Immature natural killer cell (primary cell): ENCODE measurements around the gene TSHR. TPM values are rescaled to one million over a fixed set of nuclear protein-coding genes. Genes with fewer than 3 reads are reported as not detected.
"Not testable (repeated sequence)": the region's sequence is repeated elsewhere in the genome, so short reads cannot be mapped to it uniquely, and the experiment has no call there.

ENCODE experiments used
- DNase-seq, 3 donors: peaks; one replicate each; pipeline ENCODE4 v3.0.0; 2022; ENCODE audit warnings: mixed read lengths in 1 of 3
- H3K27ac Mint-ChIP-seq, 6 donors: one replicate each; pipeline ENCODE4 v1.8.0; 2020; ENCODE audit warnings: mixed read lengths in 6 of 6, mild to moderate bottlenecking in 5 of 6, inconsistent platforms in 4 of 6, moderate library complexity in 3 of 6
- H3K27me3 Mint-ChIP-seq, 3 donors: one replicate each; pipeline ENCODE4 v1.8.0; 2020 to 2021; ENCODE audit warnings: low read depth in 3 of 3, mild to moderate bottlenecking in 3 of 3, mixed read lengths in 3 of 3, moderate library complexity in 3 of 3, inconsistent platforms in 1 of 3
- H3K36me3 Mint-ChIP-seq, 3 donors: one replicate each; pipeline ENCODE4 v1.8.0; 2020; ENCODE audit warnings: mixed read lengths in 3 of 3, inconsistent platforms in 2 of 3, mild to moderate bottlenecking in 2 of 3
- H3K4me1 Mint-ChIP-seq, 2 donors: one replicate each; pipeline ENCODE4 v1.8.0; 2020; ENCODE audit warnings: inconsistent platforms in 2 of 2, mild to moderate bottlenecking in 2 of 2, mixed read lengths in 2 of 2, moderate library complexity in 1 of 2
- H3K4me3 Mint-ChIP-seq, 5 donors: one replicate each; pipeline ENCODE4 v1.8.0; 2020; ENCODE audit warnings: mild to moderate bottlenecking in 5 of 5, mixed read lengths in 5 of 5, inconsistent platforms in 3 of 5, moderate library complexity in 3 of 5
- H3K9me3 Mint-ChIP-seq, 6 donors: one replicate each; pipeline ENCODE4 v1.8.0; 2020; ENCODE audit warnings: mild to moderate bottlenecking in 6 of 6, mixed read lengths in 6 of 6, inconsistent platforms in 4 of 6, moderate library complexity in 3 of 6
- polyA plus RNA-seq, 3 donors: library from polyadenylated mRNA; unstranded; fragments of 300-500 nt; fragmentation: Illumina TruSeq; gene quantifications; one replicate each; pipeline ENCODE4 v1.2.3, GENCODE V29; 2021

Gene TSHR
- polyA plus RNA-seq, 3 donors from 2014 or later, result not detected

DNA sequence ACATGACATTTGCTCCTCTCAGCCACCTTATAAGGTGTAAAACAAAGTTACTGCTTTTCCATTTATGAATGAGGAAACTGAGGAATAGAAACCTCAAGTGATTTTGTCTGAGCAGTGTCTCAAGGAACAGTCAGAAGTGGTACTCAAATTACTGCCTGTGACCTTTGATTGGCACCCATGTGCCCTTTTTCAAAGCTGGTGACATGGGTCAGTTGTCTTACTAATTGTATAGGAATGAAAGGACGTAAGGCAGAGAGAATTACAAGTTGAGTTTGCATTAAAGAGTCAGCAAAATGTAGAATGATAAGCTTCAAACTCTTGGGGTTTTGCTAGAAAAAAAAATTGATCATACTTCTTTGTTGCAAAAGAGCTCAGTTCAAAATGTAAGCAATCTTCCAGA is 136.2 kb downstream of the TSHR start:
- no peak for DNase-seq
- H3K4me1 Mint-ChIP-seq, result no peaks in the 10 kb centered on the region
- H3K36me3 Mint-ChIP-seq, result peaks cover 0 to 7% (median 0%) of the 10 kb centered on the region in 3 donors
- H3K9me3 Mint-ChIP-seq, result peaks cover 0 to 2% (median 0%) of the 10 kb centered on the region in 6 donors
- H3K27ac Mint-ChIP-seq, result no peak overlapping the region
- peaks cover 0 to 2% (median 1%) of the 10 kb centered on the region in 3 donors for H3K27me3 Mint-ChIP-seq
- H3K4me3 Mint-ChIP-seq, result no peak overlapping the region

GRCh38 chr14:81093651-81094050 is 138.2 kb downstream of the TSHR start:
- DNase-seq, result no peak
- H3K27ac Mint-ChIP-seq, result no peak overlapping the region
- H3K36me3 Mint-ChIP-seq, result peaks cover 0 to 7% (median 0%) of the 10 kb centered on the region in 3 donors
- peaks cover 0 to 2% (median 2%) of the 10 kb centered on the region in 3 donors for H3K27me3 Mint-ChIP-seq
- H3K4me3 Mint-ChIP-seq, result no peak overlapping the region
- no peaks in the 10 kb centered on the region for H3K4me1 Mint-ChIP-seq
- H3K9me3 Mint-ChIP-seq, result peaks cover 0 to 2% (median 0%) of the 10 kb centered on the region in 6 donors

- Mint-ChIP-seq H3K27me3 (peaks cover 0 to 2% (median 2%) of the 10 kb centered on the region in 3 donors), H3K27ac (no peak overlapping the region), H3K4me3 (no peak overlapping the region), H3K4me1 (no peaks in the 10 kb centered on the region), H3K9me3 (peaks cover 0 to 2% (median 0%) of the 10 kb centered on the region in 6 donors), H3K36me3 (peaks cover 0 to 7% (median 0%) of the 10 kb centered on the region in 3 donors)
- DNase-seq, result no peak
Observed at GRCh38 chr14:81095539-81095938, 140.1 kb downstream of the TSHR start.

- DNase-seq, result no peak
- Mint-ChIP-seq H3K36me3 (peaks cover 0 to 7% (median 0%) of the 10 kb centered on the region in 3 donors), H3K4me1 (no peaks in the 10 kb centered on the region), H3K9me3 (peaks cover 0 to 2% (median 0%) of the 10 kb centered on the region in 6 donors), H3K27me3 (peaks cover 0 to 2% (median 2%) of the 10 kb centered on the region in 3 donors), H3K27ac (no peak overlapping the region), H3K4me3 (no peak overlapping the region)
Observed at GRCh38 chr14:81096656-81097055, 141.2 kb downstream of the TSHR start.

DNA sequence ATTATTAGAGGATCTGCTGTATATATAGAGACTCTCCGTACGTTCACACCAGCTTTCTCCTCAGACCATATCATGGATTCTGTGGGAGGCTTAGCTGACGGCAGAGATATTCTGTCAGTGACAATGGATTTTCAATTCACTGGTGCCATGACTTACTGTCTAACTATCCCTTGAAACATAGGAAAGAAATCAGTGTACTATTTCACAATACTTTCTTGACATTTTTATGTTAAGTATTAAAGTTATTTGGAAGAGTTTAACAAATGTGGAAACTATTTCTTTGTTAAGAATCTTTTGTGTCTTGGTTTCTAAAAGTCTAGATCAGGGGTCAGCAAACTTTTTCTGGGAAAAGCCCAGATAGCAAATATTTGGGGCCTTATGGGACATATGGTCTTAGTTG is 146.8 kb downstream of the TSHR start:
- Mint-ChIP-seq H3K4me1 (no peaks in the 10 kb centered on the region), H3K9me3 (no peaks in the 10 kb centered on the region)

DNA sequence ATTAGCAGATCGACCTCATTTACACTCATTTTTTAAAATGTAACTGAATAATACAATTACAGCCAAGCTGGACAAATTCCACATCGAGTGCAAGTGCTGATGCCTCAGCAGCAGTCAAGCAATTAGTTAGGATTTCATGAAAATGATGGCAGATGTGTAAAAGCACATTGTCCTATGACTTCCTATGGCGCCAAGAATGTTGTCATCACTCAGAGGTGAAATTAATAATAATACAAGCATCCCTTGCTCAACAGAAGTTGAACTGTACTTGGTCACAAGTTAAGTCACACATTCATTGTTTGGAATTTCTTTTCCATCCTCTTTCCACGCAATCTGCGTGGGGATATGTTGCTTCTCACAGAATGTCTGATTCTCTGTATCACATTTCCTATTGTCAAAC is 148.0 kb downstream of the TSHR start:
- H3K27ac Mint-ChIP-seq, result no peak overlapping the region
- no peak overlapping the region for H3K4me3 Mint-ChIP-seq
- H3K9me3 Mint-ChIP-seq, result no peaks in the 10 kb centered on the region
- H3K27me3 Mint-ChIP-seq, result peaks cover 0 to 4% (median 4%) of the 10 kb centered on the region in 3 donors
- DNase-seq, result no peak
- no peaks in the 10 kb centered on the region for H3K4me1 Mint-ChIP-seq
- H3K36me3 Mint-ChIP-seq, result no peaks in the 10 kb centered on the region

More for the DNA sequence above, 146.8 kb downstream of the TSHR start:
- Mint-ChIP-seq H3K36me3 (no peaks in the 10 kb centered on the region), H3K27me3 (peaks cover 0 to 4% (median 4%) of the 10 kb centered on the region in 3 donors), H3K27ac (no peak overlapping the region), H3K4me3 (no peak overlapping the region)
- no peak for DNase-seq

DNA sequence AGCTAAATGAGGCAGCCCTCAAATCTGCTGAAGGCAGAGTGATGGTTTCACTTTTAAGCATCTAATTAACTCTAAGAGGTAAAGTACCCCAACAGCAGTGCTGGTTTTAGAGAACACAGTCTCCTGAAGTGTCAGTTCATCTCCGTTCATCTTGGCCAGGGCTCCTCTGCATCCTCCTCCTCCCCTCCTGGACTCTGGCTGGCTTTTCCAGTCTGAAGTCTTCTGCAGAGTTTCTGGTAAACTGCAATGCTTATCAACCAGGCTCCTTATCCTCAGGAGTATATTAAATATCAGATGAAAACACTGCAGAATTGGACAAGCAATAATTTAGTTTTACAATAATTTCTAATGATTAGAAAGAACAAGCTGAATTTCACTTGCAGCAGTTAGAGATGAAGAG is 150.0 kb downstream of the TSHR start:
- Mint-ChIP-seq H3K4me1 (no peaks in the 10 kb centered on the region), H3K27me3 (peaks cover 0 to 4% (median 4%) of the 10 kb centered on the region in 3 donors), H3K4me3 (no peak overlapping the region), H3K27ac (no peak overlapping the region), H3K36me3 (no peaks in the 10 kb centered on the region), H3K9me3 (no peaks in the 10 kb centered on the region)
- DNase-seq, result no peak

DNA sequence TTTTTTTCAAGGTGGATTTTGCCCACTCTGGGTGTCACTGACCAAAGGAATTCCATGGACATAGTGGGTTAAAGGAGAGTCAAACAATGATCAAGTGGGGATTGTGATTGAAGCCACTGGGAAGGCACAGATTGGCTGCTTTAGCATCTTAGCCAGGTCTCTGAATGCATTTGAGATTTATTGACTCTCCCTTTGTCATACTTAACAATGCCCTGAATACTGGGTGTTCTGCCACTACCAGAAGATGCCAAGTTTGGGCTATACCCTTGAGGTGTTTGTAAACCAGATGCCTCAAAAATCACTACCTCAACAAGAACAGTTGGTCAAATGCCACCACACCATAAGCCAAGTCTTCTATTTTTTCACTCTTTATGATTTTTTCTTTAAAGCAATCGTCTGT is 150.5 kb downstream of the TSHR start:
- H3K27ac Mint-ChIP-seq, result no peak overlapping the region
- no peaks in the 10 kb centered on the region for H3K4me1 Mint-ChIP-seq
- H3K36me3 Mint-ChIP-seq, result no peaks in the 10 kb centered on the region
- H3K27me3 Mint-ChIP-seq, result peaks cover 0 to 4% (median 4%) of the 10 kb centered on the region in 3 donors
- DNase-seq, result no peak
- no peaks in the 10 kb centered on the region for H3K9me3 Mint-ChIP-seq
- H3K4me3 Mint-ChIP-seq, result no peak overlapping the region

DNA sequence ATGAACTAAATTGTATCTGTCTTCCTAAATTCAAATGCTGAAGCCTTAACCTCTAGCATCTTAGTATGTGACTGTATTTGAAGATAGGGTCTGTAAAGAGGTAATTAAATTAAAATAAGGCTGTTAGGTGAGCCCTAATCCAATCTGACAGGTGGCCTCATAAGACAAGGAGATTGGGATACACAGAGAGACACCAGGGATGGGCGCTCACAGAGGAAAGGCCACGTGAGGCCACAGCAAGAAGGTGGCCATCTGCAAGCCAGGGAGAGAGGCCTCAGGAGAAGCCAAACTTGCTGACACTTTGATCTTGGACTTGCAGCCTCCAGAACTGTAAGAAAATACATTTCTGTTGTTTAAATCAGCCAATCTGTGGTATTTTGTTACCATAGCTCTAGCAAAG is 154.8 kb downstream of the TSHR start:
- Mint-ChIP-seq H3K4me1 (no peaks in the 10 kb centered on the region), H3K4me3 (no peak overlapping the region), H3K36me3 (no peaks in the 10 kb centered on the region), H3K27ac (no peak overlapping the region), H3K9me3 (peaks cover 0 to 3% (median 0%) of the 10 kb centered on the region in 6 donors), H3K27me3 (peaks cover 0 to 4% (median 2%) of the 10 kb centered on the region in 3 donors)
- no peak for DNase-seq

GRCh38 chr14:81113176-81113575 is 157.8 kb downstream of the TSHR start:
- H3K4me1 Mint-ChIP-seq, result no peaks in the 10 kb centered on the region
- no peak overlapping the region for H3K27ac Mint-ChIP-seq
- H3K9me3 Mint-ChIP-seq, result peaks cover 0 to 3% (median 0%) of the 10 kb centered on the region in 6 donors
- H3K36me3 Mint-ChIP-seq, result no peaks in the 10 kb centered on the region
- H3K4me3 Mint-ChIP-seq, result no peak overlapping the region
- peaks cover 0 to 2% (median 1%) of the 10 kb centered on the region in 3 donors for H3K27me3 Mint-ChIP-seq
- DNase-seq, result no peak

DNA sequence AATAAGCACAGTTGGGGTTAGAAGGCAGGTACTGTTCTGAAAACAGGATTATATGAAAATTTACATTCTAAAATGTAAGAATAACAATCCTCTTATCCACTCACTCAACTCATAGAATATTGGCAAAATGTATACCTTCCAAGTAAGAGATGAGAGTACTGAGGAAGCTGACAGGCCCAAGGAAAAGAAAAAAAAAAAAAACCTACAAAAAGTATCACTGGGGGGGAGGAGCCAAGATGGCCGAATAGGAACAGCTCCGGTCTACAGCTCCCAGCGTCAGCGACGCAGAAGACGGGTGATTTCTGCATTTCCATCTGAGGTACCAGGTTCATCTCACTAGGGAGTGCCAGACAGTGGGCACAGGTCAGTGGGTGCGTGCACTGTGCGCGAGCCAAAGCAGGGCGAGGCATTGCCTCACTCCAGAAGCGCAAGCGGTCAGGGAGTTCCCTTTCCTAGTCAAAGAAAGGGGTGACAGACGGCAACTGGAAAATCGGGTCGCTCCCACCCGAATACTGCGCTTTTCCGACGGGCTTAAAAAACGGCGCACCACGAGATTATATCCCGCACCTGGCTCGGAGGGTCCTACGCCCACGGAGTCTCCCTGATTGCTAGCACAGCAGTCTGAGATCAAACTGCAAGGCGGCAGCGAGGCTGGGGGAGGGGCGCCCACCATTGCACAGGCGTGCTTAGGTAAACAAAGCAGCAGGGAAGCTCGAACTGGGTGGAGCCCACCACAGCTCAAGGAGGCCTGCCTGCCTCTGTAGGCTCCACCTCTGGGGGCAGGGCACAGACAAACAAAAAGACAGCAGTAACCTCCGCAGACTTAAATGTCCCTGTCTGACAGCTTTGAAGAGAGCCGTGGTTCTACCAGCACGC is 158.8 kb downstream of the TSHR start:
- not testable (repeated sequence) for H3K4me3 Mint-ChIP-seq, H3K36me3 Mint-ChIP-seq, H3K27ac Mint-ChIP-seq

DNA sequence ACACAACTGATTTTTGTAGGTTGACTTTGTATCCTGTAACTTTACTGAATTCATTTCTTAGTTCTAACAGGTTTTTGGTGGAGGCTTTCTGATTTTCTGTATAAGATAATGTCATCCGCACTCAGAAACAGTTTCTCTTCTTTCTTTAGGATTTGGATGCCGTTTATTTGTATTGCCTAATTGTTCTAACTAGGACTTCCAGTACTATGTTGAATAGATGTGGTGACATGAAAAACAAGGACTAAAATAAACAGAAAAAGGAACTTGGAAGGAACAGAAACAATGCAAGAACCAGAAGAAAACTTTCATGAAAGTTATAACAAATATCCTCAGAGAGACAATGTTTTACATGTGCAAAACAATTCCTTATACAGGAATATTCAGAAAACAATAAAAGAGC is 165.1 kb downstream of the TSHR start:
- peaks cover 0 to 4% (median 0%) of the 10 kb centered on the region in 3 donors for H3K36me3 Mint-ChIP-seq
- H3K27me3 Mint-ChIP-seq, result peaks cover 0 to 2% (median 0%) of the 10 kb centered on the region in 3 donors
- no peak overlapping the region for H3K27ac Mint-ChIP-seq
- DNase-seq, result no peak
- peaks cover 5 to 6% of the 10 kb centered on the region in 2 donors for H3K4me1 Mint-ChIP-seq
- peaks cover 0 to 2% (median 0%) of the 10 kb centered on the region in 6 donors for H3K9me3 Mint-ChIP-seq
- H3K4me3 Mint-ChIP-seq, result no peak overlapping the region

More for the DNA sequence above, 158.8 kb downstream of the TSHR start:
- not testable (repeated sequence) for H3K4me1 Mint-ChIP-seq, DNase-seq, H3K9me3 Mint-ChIP-seq, H3K27me3 Mint-ChIP-seq

- no peak for DNase-seq
- Mint-ChIP-seq H3K27me3 (peaks cover 0 to 1% (median 0%) of the 10 kb centered on the region in 3 donors), H3K9me3 (peaks cover 0 to 2% (median 0%) of the 10 kb centered on the region in 6 donors), H3K4me1 (peaks cover 5 to 6% of the 10 kb centered on the region in 2 donors), H3K27ac (no peak overlapping the region), H3K4me3 (no peak overlapping the region), H3K36me3 (peaks cover 0 to 4% (median 0%) of the 10 kb centered on the region in 3 donors)
Observed at GRCh38 chr14:81122326-81122725, 166.9 kb downstream of the TSHR start.

- no peak overlapping the region for H3K4me3 Mint-ChIP-seq
- peaks cover 0 to 2% (median 0%) of the 10 kb centered on the region in 6 donors for H3K9me3 Mint-ChIP-seq
- peaks cover 0 to 4% (median 0%) of the 10 kb centered on the region in 3 donors for H3K36me3 Mint-ChIP-seq
- DNase-seq, result no peak
- H3K27ac Mint-ChIP-seq, result no peak overlapping the region
- H3K27me3 Mint-ChIP-seq, result peaks cover 0 to 1% (median 0%) of the 10 kb centered on the region in 3 donors
- H3K4me1 Mint-ChIP-seq, result peaks cover 5 to 6% of the 10 kb centered on the region in 2 donors
Observed at GRCh38 chr14:81123811-81124210, 168.4 kb downstream of the TSHR start.
